ENCODE data around the gene ACP3.

The ACP3 gene

DNA sequence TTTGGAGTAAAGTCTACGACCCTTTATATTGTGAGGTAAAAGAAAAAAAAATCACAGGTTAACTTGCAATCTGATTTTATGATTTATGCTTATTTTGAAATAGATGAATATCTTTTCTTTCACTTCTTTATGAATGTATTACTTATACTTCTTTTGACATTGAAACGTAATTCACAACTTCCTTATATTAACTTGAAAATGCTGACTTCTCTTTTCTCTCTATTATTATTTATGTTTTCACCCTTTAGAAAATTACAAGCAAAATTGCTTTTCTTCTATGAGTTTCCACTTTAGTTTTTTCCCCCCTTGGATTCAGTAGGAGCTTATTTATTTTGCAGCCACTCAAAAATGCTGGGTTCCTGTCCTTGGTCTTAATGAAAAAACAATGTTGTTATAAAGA, 25.4 kb downstream of the ACP3 start:
- in situ Hi-C loops (cut with HindIII; ENCODE audit: low pct_ligation_motif_present, low sequenced_read_pairs): no loop called here
- H3K4me3 ChIP-seq (ENCODE audit: low read depth, low read length): no peak overlapping the region
- H3K36me3 ChIP-seq (replicated peaks): no peaks in the 10 kb centered on the region
- DNase-seq: no peak
- TF ChIP-seq, protein P1, sequence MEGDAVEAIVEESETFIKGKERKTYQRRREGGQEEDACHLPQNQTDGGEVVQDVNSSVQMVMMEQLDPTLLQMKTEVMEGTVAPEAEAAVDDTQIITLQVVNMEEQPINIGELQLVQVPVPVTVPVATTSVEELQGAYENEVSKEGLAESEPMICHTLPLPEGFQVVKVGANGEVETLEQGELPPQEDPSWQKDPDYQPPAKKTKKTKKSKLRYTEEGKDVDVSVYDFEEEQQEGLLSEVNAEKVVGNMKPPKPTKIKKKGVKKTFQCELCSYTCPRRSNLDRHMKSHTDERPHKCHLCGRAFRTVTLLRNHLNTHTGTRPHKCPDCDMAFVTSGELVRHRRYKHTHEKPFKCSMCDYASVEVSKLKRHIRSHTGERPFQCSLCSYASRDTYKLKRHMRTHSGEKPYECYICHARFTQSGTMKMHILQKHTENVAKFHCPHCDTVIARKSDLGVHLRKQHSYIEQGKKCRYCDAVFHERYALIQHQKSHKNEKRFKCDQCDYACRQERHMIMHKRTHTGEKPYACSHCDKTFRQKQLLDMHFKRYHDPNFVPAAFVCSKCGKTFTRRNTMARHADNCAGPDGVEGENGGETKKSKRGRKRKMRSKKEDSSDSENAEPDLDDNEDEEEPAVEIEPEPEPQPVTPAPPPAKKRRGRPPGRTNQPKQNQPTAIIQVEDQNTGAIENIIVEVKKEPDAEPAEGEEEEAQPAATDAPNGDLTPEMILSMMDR (IDR thresholded peaks at IDR 0.05; ENCODE audit: low read depth, low read length, missing control alignments): no peak
- H3K27ac ChIP-seq: no peak overlapping the region
- no peaks in the 10 kb centered on the region for H3K27me3 ChIP-seq (replicated peaks)

DNA sequence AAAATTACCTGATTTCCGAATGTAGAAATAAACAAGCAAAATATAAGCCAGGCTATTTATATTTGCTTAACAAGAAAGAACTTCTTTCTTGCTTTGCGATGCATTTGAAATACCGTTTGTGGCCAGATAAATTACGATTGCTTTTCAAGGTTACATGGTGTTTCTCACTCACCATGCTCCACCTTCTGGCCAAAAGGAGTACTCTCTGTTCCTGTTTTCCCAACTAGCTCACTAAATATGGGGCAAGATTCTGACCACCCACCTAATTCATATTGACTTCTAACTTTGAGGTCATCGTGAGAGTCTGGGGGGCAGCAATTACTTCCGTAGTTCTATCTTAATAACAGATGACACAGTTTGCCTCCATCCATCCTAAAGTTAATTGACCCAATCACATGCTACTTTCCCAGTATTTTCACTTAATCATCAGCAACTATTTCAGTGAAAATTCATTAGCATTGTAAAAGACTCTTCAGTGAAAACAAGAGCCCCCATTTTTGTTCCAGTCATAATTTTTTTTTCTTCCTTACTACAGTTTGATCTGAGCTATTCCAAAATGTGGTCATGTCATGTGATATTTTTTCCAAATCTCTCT, 25.9 kb downstream of the ACP3 start:
- no peak overlapping the region for H3K4me3 ChIP-seq (ENCODE audit: low read depth, low read length)
- TF ChIP-seq, protein P1 (IDR thresholded peaks at IDR 0.05; ENCODE audit: low read depth, low read length, missing control alignments): peak; percentile 85
- H3K36me3 ChIP-seq (replicated peaks): no peaks in the 10 kb centered on the region
- DNase-seq: peak; percentile 57
- in situ Hi-C loops (cut with HindIII; ENCODE audit: low pct_ligation_motif_present, low sequenced_read_pairs): no loop called here
- H3K27ac ChIP-seq: no peak overlapping the region
- no peaks in the 10 kb centered on the region for H3K27me3 ChIP-seq (replicated peaks)

DNA sequence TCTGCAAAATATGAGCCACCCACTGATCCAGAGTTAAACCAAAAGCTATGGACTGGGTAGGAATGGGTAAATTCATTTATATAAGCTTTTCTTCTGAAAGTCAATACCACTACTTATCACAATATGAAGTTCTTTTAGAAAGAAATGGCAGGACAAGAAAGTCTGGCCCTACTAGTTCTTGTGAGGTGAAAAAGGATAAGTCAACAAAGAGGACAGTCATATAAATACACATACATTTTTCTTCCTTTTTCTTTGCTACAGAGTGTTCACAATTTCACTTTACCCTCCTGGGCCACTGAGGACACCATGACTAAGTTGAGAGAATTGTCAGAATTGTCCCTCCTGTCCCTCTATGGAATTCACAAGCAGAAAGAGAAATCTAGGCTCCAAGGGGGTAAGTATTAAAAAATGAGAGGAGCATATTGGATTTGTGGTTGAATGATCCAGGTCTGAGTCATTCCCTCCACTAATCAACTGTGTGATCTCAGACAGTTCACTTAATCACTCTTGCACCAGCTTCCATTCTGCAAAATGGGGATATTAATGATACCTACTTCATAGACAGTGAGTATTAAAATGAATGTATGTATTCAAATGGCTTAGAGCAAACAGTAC, 27.6 kb downstream of the ACP3 start:
- in situ Hi-C loops (cut with HindIII; ENCODE audit: low pct_ligation_motif_present, low sequenced_read_pairs): no loop called here
- H3K36me3 ChIP-seq (replicated peaks): no peaks in the 10 kb centered on the region
- DNase-seq: no peak

DNA sequence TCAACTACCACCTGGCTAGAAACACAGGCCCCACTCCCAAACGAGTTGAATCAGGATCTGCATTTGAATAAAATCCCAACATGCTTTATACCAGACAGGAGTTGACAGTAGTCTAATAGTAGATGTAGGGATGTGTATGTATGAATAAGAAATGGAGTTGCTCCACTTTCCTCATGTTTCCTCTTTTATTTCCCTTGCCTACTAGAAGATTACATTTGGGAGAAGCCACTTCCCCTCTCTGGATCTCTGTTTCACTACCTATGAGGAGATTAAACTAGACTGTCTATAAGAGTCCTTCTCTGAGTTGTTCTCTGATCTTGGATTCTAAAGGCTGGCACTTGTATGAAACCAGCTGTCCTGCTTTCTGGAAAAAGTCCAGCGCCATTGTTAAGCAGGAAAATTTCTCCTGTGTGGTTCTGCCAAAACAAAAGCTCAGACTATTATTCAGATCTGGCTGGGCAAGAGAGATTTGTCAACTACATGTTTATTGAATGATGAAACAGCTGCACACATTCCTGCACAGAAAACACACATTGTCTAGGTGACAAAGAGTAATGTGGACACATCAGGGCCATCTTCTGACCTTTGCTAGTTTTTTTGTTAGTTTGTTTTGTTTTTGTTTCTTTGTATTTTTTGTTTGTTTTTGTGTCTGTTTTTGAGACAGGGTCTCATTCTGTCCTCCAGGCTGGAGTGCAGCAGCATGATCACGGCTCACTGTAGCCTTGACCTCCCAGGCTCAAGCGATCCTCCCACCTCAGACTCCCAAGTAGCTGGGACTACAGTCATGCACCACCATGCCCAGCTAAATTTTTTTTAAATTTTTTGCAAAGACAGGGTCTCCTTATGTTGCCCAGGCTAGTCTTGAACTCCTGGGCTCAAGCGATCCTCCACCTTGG, 29.9 kb downstream of the ACP3 start:
- no peaks in the 10 kb centered on the region for H3K36me3 ChIP-seq (replicated peaks)

More for the DNA sequence above, 27.6 kb downstream of the ACP3 start:
- Histone ChIP-seq H3K27ac (no peak overlapping the region), H3K27me3 (replicated peaks) (no peaks in the 10 kb centered on the region), H3K4me3 (ENCODE audit: low read depth, low read length) (no peak overlapping the region)
- TF ChIP-seq, protein P1 (IDR thresholded peaks at IDR 0.05; ENCODE audit: low read depth, low read length, missing control alignments): no peak

GRCh38 chr3:132347811-132348210, 30.6 kb downstream of the ACP3 start:
- Histone ChIP-seq H3K4me3 (ENCODE audit: low read depth, low read length) (no peak overlapping the region), H3K27ac (no peak overlapping the region), H3K27me3 (replicated peaks) (no peaks in the 10 kb centered on the region), H3K36me3 (replicated peaks) (no peaks in the 10 kb centered on the region)
- in situ Hi-C loops (cut with HindIII; ENCODE audit: low pct_ligation_motif_present, low sequenced_read_pairs): no loop called here
- no peak for DNase-seq
- TF ChIP-seq, protein P1 (IDR thresholded peaks at IDR 0.05; ENCODE audit: low read depth, low read length, missing control alignments): no peak

More for the DNA sequence above, 29.9 kb downstream of the ACP3 start:
- no peak for DNase-seq
- no peak overlapping the region for H3K4me3 ChIP-seq (ENCODE audit: low read depth, low read length)
- in situ Hi-C loops (cut with HindIII; ENCODE audit: low pct_ligation_motif_present, low sequenced_read_pairs): no loop called here
- no peak overlapping the region for H3K27ac ChIP-seq
- H3K27me3 ChIP-seq (replicated peaks): no peaks in the 10 kb centered on the region
- TF ChIP-seq, protein P1 (IDR thresholded peaks at IDR 0.05; ENCODE audit: low read depth, low read length, missing control alignments): no peak

Data from brain microvascular endothelial cell (primary cell).